ENCODE measurements around the gene ECM2.

DNA sequence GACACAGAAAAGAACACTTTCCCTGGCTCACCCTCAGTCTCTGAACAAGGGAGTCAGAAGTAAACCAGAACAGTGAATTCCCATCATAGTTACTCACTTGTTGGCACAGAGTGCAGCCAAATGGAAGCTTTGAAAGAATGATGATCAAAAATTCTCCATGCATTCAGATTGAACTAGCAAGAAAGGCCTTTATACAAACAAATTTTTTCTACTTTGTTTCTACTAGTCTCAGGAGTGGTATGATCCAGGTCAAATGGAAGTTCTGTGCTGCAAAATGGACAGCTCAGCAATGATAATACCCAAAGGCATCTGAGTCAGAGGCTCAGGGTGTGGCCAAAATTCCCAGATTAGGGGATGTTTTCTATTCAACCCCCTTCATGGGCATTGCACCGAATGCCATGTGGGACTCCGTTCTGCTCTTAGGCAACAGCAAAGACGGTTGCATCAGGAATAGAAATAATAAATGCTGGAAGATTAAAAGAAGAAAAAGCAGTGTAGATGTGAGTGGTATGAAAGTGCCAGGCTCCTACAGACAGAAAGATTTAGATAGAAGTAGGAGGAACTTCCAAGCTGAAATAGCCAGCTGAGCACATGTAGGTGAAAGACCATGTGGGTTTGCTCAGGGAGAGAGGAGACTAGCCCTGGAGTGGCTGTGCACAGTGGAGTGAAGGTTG lies 29.5 kb downstream of the ECM2 start:
- TF ChIP-seq, protein P1, sequence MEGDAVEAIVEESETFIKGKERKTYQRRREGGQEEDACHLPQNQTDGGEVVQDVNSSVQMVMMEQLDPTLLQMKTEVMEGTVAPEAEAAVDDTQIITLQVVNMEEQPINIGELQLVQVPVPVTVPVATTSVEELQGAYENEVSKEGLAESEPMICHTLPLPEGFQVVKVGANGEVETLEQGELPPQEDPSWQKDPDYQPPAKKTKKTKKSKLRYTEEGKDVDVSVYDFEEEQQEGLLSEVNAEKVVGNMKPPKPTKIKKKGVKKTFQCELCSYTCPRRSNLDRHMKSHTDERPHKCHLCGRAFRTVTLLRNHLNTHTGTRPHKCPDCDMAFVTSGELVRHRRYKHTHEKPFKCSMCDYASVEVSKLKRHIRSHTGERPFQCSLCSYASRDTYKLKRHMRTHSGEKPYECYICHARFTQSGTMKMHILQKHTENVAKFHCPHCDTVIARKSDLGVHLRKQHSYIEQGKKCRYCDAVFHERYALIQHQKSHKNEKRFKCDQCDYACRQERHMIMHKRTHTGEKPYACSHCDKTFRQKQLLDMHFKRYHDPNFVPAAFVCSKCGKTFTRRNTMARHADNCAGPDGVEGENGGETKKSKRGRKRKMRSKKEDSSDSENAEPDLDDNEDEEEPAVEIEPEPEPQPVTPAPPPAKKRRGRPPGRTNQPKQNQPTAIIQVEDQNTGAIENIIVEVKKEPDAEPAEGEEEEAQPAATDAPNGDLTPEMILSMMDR (IDR thresholded peaks at IDR 0.05) = no peak
- TF ChIP-seq POLR2A (IDR thresholded peaks at IDR 0.05) = no peak

Data from thyroid gland (tissue), 4 donors.